Activated naive CD8-positive, alpha-beta T cell treated with anti-CD3 and anti-CD28 coated beads, Interleukin-2, amount 50 U/mL, for 16 hours (primary cell): ENCODE results near the gene HOXD13.

Experiments used
- DNase-seq: peaks from one replicate; pipeline ENCODE4 v3.0.0-alpha.2; 2020; ENCODE audit warnings: low read depth, low spot score

HOXD13 gene

GRCh38 chr2:176080540-176081375 is 11.8 kb upstream of the HOXD13 start:
- DNase-seq = no peak

DNA sequence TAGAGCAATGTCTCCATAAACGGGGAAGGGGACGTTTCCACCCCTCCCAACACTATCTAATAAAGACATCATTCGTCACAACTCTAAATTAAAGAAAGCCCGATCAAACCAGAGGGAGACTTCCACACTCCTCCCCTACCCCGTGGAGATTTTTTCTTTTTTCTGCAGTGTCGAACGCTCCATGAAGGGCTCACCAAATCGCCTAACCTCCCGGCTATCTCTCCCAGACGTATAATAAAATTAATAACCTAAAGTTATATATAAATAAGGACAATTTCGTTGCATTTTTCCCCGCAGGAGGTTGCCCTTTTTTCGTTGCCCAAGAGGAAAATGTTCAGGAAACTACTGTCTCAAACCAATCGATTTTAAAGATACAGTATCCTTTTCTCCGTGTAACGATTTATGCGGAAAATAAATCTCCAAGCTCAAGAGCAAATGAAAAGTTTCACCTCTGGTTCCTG is 11.1 kb upstream of the HOXD13 start:
- no peak for DNase-seq

DNA sequence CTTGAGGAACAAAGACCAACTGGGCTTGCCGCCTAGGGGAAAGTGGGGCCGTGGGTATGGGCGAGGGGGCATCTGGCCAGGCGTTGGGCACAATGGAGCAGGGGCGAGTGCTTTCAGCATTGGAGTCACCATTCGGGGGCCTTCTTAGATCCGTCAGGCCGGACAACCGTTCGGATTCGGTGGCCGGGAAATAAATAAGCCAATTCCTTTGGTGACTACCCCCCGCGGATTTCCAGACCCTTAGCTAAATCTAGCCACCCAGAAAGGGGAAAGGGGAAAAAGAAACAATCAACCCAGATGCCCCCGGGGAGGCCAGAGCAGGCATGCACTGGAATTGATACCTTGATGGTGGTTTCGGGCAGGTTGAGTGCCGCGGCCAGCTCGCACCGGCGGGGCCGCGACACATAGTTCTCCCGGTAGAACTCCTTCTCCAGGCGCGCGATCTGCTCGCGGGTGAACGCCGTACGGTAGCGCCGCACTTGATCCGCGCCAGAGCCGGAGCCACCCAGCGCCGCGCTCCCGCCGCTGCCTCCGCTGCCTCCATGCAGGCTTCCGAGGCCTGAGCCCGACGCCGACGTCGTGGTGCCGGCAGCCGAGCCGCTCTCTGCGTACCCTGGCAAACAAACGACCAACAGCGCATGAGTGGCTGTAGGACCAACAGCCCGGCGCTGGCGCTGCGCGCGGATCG is 10.5 kb upstream of the HOXD13 start:
- DNase-seq = no peak

DNA sequence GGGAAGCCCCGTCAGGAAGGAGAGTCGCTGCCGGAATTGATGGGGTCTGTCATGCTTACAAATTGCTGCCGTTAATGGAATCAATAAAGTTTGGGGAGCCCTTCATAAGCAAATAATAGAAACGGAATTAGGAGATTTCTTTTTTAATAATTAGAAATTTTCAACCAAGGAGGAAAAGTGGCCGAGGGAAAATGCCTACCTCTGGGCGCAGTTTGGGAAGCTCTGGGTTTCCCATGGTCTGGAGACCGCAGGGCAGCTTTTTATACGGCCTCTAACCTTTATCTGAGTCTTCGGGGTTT is 10.0 kb upstream of the HOXD13 start:
- DNase-seq = no peak

DNA sequence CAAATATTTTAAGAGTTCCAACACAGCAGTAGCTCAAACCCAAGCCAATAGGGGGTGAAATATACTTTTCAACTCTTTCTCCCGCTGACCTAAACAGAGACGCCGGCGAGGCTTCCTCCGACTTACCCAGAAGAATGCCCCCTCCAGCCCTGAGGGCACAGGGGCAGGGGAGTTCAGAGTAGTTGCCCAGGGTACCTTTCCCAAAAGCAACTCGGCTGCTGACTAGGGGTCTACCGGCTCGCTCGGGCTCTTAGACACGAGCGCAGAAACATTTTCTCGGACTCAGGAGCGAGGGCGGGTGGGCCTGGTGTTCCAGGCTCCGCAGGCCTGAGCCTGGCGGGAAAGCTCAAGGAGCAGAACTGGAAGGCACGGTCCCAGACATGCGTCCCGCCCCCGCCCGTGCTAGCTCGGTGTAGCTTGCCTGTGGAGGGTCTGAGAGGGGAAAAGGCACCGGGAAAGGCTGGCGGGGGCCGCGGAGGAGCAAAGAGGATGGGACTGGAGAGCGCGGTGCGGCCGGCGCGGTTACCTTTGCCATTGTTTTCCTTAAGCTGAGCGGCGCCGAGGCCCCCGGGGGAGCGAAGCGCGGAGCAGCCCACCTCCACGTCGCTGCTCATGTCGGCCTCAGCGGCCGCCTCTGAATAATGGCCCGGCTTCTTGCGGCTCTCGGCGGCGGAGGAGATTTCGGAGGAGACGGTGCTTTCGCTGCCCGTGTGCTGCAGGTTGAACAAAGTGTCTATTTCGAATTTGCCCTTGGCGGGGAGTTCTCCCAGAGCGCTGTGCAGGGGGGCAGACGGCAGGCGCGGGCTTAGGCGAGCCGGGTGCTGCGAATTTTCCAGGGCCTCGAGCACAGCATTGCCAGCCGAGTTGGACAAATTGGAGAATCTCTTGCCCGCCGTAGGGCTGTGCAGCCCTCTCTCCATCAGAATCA is 9.4 kb upstream of the HOXD13 start:
- no peak for DNase-seq

- DNase-seq = no peak
These were observed 8.7 kb upstream of the HOXD13 start, which contains the start of gene EVX2 for GRCh38 chr2:176083796-176084261. EVX2 (minus strand) TSS chr2:176083962; CDS start chr2:176083776, 186 bp downstream.

GRCh38 chr2:176084611-176085119 is 7.9 kb upstream of the HOXD13 start:
- DNase-seq = no peak

DNA sequence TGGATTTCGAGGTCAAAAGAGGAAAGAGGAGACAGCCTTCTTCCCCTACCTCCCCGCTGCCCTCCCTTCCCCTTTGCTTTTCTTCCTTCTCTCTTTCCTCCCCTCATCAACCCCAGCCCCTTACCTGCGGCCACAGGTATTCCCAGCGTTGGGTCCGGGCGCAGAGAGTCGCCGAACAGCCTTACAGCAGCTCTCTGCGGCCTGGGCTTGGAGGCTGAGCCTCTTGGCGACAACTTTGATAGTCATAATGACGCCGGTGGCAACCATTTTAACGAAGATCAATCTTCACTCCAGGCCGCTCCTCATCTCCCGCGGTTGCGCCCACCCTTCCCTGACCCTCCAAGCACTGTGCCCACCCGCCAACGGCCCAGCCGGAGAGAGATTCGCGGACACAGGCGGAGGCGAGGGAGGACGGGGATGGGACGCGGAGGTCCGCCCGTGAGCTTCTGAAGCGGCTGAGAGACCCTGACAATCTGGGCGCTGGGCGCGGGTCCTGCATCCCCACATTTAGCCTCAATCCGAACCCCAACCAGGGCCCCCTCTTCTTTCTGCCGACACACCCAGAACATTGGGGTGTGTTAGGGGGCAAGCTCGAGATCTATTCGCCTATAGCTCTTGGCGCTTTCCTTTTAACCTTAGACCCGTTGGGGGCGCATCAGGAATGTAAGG is 7.3 kb upstream of the HOXD13 start:
- DNase-seq = no peak

GRCh38 chr2:176085861-176086771 is 6.4 kb upstream of the HOXD13 start:
- DNase-seq = no peak

GRCh38 chr2:176087330-176088047 is 5.0 kb upstream of the HOXD13 start:
- DNase-seq = no peak

GRCh38 chr2:176088048-176088936 is 4.2 kb upstream of the HOXD13 start:
- DNase-seq = no peak

- no peak for DNase-seq
These were observed 3.3 kb upstream of the HOXD13 start for GRCh38 chr2:176088937-176089842.

DNA sequence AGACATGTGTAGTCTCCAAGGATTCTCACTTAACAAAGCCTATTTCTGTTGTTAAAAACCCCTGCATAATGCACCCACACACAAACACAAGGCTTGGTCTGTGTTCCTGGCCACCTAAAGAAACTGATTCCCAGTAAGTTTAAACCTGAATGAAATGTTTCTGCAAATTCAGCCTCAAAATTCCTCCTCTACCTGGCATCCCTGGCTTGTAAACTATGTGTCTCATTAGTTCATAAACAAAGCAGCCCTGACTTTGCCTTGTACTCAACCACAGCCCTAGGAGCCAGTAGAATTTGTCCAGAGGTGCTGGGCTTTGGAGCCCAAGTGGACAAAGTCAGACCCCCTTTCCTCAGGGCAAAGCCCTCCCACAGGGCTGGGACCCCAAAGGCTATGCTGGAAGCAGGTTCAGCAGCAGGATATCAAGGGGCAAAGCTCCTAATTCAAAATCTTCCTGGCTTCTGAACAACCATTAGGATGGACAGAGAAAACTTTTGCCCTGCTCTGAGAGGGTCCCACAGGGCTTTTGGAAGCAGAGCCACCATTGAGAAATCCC is 2.6 kb upstream of the HOXD13 start:
- no peak for DNase-seq

GRCh38 chr2:176090862-176091261 is 1.7 kb upstream of the HOXD13 start:
- no peak for DNase-seq

DNA sequence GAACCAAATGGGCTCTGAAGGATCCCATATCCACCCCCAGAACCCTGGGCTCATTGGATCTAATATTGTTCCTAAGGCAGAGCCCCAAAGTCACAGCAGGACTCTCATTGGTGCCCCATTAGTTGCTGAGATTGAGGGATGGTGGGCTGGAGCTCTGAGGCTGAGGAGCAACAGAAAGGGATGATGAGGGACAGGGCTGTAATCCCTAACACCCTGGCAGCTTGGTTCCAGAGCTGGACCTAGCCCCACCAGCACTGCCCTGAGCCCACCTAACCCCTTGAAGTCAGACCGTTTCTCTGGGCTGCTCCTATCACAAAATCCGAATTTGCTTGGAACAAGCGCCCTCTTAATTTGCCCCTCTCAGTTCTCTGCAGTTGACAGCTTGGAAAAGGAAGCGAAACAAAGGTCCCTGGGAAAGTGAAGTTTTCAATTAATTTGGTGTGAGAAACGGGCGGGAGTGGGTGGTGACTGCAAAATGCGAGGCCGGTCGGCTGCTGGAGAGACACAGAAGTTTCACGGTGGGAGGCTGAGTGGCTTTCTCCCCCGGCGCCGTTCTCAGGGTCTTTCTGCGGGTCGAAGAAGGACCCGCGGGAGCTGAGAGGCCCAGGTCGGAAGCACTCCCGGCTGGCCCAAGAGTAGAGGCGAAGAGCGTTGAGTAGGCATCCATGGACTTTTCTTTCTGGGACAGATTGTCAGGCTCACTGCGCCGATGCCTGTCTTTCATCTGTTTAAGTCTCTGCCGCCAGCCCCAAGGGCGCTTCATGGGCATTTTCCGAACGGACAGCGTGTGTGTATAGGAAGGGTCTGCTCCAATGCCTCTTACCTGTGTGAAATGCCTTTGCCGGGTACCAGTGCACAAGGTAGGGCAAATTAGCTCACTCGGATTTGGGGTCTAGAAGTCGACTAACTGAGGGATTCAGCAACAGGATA is 927 bp upstream of the HOXD13 start:
- no peak for DNase-seq
